Measurements from ENCODE around the gene CALN1. TPM values are rescaled to one million over a fixed set of nuclear protein-coding genes. Genes with fewer than 3 reads are reported as not detected.

Gene CALN1
- total RNA-seq, 1 donor from 2014 or later, result not detected

DNA sequence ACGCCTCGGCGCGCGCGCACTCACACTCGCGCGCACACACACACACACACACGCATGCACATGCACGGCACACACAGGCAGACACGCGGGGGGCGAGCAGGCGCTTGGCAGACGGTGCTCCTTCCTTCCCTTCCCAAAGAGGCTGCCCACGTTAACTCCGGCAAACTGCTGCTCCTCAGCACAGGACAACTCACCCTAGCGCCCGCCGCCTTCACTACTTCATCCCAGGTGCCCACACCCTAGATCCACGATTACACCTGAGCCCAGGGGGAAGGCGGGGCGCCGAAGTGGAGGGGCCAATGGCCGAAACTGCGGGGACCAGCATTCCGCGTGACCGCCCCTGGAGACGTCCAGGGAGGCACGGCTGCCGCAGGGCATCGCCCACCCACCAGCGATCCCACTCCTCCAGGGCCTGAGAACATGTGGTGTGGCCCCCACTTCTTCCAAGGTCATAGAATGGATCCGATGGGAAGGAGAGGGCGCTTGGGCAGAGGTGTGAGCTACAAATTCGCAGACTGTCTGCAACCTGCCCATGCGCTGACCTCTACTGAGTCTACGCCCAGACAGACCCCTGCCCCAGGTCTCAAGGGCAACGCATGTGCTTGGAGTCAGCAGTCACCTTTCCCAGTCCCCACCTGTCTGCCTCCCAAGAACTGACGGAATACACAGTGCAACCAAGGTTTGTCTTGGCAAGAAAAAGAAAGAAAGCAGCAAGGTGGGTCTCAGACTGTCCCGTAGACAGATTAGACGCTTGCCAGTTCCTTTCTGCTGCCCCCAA, 74.6 kb downstream of the CALN1 start:
- TF ChIP-seq, protein P1, sequence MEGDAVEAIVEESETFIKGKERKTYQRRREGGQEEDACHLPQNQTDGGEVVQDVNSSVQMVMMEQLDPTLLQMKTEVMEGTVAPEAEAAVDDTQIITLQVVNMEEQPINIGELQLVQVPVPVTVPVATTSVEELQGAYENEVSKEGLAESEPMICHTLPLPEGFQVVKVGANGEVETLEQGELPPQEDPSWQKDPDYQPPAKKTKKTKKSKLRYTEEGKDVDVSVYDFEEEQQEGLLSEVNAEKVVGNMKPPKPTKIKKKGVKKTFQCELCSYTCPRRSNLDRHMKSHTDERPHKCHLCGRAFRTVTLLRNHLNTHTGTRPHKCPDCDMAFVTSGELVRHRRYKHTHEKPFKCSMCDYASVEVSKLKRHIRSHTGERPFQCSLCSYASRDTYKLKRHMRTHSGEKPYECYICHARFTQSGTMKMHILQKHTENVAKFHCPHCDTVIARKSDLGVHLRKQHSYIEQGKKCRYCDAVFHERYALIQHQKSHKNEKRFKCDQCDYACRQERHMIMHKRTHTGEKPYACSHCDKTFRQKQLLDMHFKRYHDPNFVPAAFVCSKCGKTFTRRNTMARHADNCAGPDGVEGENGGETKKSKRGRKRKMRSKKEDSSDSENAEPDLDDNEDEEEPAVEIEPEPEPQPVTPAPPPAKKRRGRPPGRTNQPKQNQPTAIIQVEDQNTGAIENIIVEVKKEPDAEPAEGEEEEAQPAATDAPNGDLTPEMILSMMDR (conservative IDR thresholded peaks at IDR 0.05; ENCODE audit: low read depth, low read length), result no peak
- no peak for DNase-seq (ENCODE audit: low read depth)
- no peak overlapping the region for H3K4me3 ChIP-seq (ENCODE audit: low read depth, low read length)

DNA sequence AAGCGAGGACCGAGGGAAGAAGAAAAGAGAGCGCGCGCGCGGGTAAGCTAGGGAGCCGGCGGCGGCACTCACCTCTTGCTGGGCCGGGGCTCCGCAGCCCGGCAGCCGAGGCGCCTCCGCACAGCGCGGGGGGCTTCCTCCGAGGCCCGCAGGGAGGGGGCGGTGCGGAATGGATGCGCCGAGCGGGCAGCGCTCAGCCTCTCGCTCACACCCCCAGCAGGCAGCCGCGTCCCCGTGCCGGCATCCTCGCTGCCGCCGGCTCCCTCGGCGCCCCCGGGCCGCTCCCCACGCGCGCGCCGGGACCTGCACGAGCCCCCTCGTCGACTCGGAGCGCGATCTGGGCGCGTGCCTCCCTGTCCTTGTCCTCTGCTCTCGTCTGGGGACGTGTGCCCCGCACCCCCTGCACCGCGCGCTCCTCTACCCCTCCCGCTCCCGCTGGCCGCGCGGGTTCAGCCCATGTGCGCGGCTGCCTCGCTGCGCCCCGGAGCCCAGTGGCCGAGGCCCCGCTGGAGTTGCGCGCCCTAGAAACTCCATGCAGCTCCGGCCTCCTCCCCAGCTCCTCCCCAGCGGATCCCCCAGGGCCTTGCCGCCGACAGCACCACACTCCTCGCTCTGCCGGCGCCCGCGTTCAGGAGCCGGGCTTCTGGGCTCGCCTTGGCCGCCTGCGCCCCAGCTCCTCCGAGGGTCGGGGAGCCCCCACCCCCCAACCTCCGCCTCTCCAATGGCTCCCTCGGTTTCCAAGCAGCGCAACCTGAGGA, 75.3 kb downstream of the CALN1 start:
- no peak for DNase-seq (ENCODE audit: low read depth)
- no peak overlapping the region for H3K4me3 ChIP-seq (ENCODE audit: low read depth, low read length)
- TF ChIP-seq, protein P1 (conservative IDR thresholded peaks at IDR 0.05; ENCODE audit: low read depth, low read length), result no peak

DNA sequence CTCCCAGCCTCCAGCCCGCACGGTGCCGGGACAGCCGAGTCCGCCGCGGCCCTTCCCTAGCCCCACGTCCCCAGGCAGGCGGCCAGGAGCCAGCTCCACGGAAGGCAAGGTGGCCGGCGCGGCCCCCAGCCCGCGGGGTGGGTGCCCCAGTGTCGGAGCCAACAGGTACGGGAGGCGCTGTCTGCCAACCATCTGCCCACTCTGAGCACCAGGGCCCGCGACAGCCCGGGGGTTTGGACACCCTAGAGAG, 75.8 kb downstream of the CALN1 start:
- TF ChIP-seq, protein P1 (conservative IDR thresholded peaks at IDR 0.05; ENCODE audit: low read depth, low read length), result no peak
- H3K4me3 ChIP-seq (ENCODE audit: low read depth, low read length), result no peak overlapping the region
- no peak for DNase-seq (ENCODE audit: low read depth)

DNA sequence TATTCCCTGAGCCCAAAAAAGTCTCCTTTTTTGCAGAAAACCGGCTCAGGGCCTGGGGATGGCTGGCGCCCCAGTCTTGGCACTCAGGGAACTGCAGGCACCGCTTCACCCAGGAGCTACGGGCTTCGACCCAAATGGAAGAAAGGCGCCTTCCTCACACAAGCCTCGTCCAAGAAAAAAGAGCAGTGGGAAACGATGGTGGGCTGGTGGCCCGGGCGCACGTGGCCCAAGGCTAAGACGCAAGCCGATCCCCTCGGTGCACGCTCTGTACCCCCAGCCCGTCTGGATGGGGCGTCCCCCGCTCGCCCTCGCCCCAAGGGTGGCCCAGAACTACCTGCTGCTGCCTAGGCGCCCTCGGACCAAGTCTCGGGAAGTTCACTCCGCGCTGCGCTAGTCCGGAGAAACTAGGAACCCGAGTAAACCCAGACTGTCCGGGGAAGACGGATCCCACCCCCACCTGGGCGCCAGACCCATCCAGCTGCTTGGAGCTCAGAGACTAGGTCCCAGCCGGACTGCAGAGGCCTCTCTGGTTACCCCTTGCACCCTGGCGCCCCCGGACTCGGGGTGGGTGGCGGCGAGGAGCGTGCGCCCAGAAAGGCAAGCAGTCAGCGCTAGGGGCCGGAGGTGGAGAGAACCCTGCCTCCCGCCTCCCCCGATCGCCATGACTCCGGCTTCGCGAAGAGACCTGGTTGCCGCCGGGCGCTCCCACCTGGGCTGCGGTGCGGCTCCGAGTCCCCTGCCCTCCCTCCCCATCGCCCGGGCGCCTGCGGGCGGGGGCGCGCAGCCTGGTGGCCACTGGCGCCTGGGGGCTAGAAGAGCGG, 76.4 kb downstream of the CALN1 start:
- no peak overlapping the region for H3K4me3 ChIP-seq (ENCODE audit: low read depth, low read length)
- TF ChIP-seq, protein P1 (conservative IDR thresholded peaks at IDR 0.05; ENCODE audit: low read depth, low read length), result no peak

DNA sequence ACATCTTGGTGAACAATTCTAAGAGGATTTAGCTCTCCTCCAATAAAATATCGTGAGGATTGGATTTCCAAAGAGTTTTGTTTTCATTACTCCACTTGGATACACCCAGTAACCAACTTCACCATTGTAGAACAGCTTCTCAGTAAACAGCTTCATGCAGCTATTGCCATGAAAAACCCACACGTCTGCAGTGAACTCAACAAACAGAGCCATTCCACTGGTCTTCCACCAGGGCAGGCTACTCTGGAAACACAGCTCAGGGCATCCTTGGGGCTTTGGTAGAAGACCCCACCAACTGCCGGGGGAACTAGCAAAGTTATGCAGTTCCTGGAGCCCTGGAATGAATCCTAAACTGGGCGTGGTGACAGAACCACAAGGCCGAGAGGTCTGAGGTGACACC, 77.4 kb downstream of the CALN1 start:
- no peak overlapping the region for H3K4me3 ChIP-seq (ENCODE audit: low read depth, low read length)
- TF ChIP-seq, protein P1 (conservative IDR thresholded peaks at IDR 0.05; ENCODE audit: low read depth, low read length), result no peak
- no peak for DNase-seq (ENCODE audit: low read depth)

More for the DNA sequence above, 76.4 kb downstream of the CALN1 start:
- no peak for DNase-seq (ENCODE audit: low read depth)

DNA sequence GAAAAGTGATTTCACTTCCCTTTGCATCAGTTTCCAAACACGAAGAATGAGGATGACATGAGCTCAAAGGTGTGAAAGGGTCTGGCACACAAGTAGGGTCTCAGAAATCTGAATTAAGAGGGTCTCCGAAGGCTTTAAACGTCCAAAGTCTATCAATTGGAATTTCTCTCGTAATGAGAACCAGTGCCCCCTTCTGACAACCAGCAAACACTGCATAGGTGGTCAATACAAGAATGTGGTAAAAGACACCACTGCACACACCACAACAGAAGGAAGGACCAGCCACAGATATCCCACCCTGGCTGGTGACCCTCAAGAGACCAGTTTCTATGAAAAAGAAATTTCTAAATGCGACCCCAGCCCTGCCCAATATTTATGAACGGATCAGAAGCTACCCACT, 78.1 kb downstream of the CALN1 start:
- TF ChIP-seq, protein P1 (conservative IDR thresholded peaks at IDR 0.05; ENCODE audit: low read depth, low read length), result no peak
- no peak overlapping the region for H3K4me3 ChIP-seq (ENCODE audit: low read depth, low read length)
- DNase-seq (ENCODE audit: low read depth), result no peak

Measured in epithelial cell of proximal tubule (primary cell).